ENCODE measurements around the gene ADAMTS6.
"Not testable (repeated sequence)": the region's sequence is repeated elsewhere in the genome, so short reads cannot be mapped to it uniquely, and the experiment has no call there.

ADAMTS6 gene

GRCh38 chr5:65474130-65474711 lies 7.5 kb downstream of the ADAMTS6 start:
- DNase-seq = no peak

GRCh38 chr5:65468633-65469032 lies 13.1 kb downstream of the ADAMTS6 start:
- no peak for DNase-seq

GRCh38 chr5:65462139-65462705 lies 19.5 kb downstream of the ADAMTS6 start:
- no peak for DNase-seq

GRCh38 chr5:65461490-65461889 lies 20.2 kb downstream of the ADAMTS6 start:
- DNase-seq = peak in 2 of 3 experiments; percentile 0 to 19

GRCh38 chr5:65459995-65460394 lies 21.7 kb downstream of the ADAMTS6 start:
- no peak for DNase-seq

- DNase-seq = no peak
These were observed 26.7 kb downstream of the ADAMTS6 start for GRCh38 chr5:65455064-65455463.

- no peak for DNase-seq
These were observed 30.3 kb downstream of the ADAMTS6 start for GRCh38 chr5:65451436-65451835.

- DNase-seq = no peak
These were observed 35.0 kb downstream of the ADAMTS6 start for GRCh38 chr5:65446682-65447081.

GRCh38 chr5:65441800-65442199 lies 39.9 kb downstream of the ADAMTS6 start:
- no peak for DNase-seq

- DNase-seq = peak in 2 of 3 experiments; percentile 14 to 32
These were observed 41.3 kb downstream of the ADAMTS6 start for GRCh38 chr5:65440456-65440855.

- no peak for DNase-seq
These were observed 47.6 kb downstream of the ADAMTS6 start for GRCh38 chr5:65434122-65434521.

GRCh38 chr5:65426656-65427055 lies 55.1 kb downstream of the ADAMTS6 start:
- no peak for DNase-seq

- no peak for DNase-seq
These were observed 58.1 kb downstream of the ADAMTS6 start for GRCh38 chr5:65423623-65424022.

GRCh38 chr5:65418661-65419060 lies 63.1 kb downstream of the ADAMTS6 start:
- DNase-seq = no peak

GRCh38 chr5:65413822-65414221 lies 67.9 kb downstream of the ADAMTS6 start:
- DNase-seq = no peak

- DNase-seq = no peak
These were observed 68.9 kb downstream of the ADAMTS6 start for GRCh38 chr5:65412842-65413241.

- DNase-seq = no peak
These were observed 70.4 kb downstream of the ADAMTS6 start for GRCh38 chr5:65411356-65411755.

- no peak for DNase-seq
These were observed 86.1 kb downstream of the ADAMTS6 start for GRCh38 chr5:65395526-65396155.

- DNase-seq = no peak
These were observed 87.6 kb downstream of the ADAMTS6 start for GRCh38 chr5:65394087-65394486.

GRCh38 chr5:65391591-65391990 lies 90.1 kb downstream of the ADAMTS6 start:
- DNase-seq = no peak

GRCh38 chr5:65390208-65390607 lies 91.5 kb downstream of the ADAMTS6 start:
- no peak for DNase-seq

GRCh38 chr5:65383859-65384258 lies 97.9 kb downstream of the ADAMTS6 start:
- DNase-seq = no peak

- peak in 1 of 3 experiments; percentile 2 for DNase-seq
These were observed 99.1 kb downstream of the ADAMTS6 start for GRCh38 chr5:65382582-65382981.

- not testable (repeated sequence) for DNase-seq
These were observed 111.2 kb downstream of the ADAMTS6 start for GRCh38 chr5:65370505-65370904.

- DNase-seq = no peak
These were observed 115.1 kb downstream of the ADAMTS6 start for GRCh38 chr5:65366655-65367054.

Data from NCI-H1417 (cell line).